ENCODE results near the gene C16orf86.
A peak's percentile ranks its signal among the peaks of the same experiment; 100 is the strongest.

The C16orf86 gene

GRCh38 chr16:67653789-67654402 lies 12.7 kb upstream of the C16orf86 start:
- DNase-seq (ENCODE audit: low spot score) = no peak

GRCh38 chr16:67654403-67654911 lies 12.2 kb upstream of the C16orf86 start:
- no peak for DNase-seq (ENCODE audit: low spot score)

- DNase-seq (ENCODE audit: low spot score) = no peak
Observed at GRCh38 chr16:67655363-67655762, 11.3 kb upstream of the C16orf86 start.

GRCh38 chr16:67656344-67657016 lies 10.1 kb upstream of the C16orf86 start:
- DNase-seq (ENCODE audit: low spot score) = no peak

GRCh38 chr16:67657017-67657608 lies 9.5 kb upstream of the C16orf86 start:
- no peak for DNase-seq (ENCODE audit: low spot score)

GRCh38 chr16:67657751-67658518 lies 8.7 kb upstream of the C16orf86 start:
- no peak for DNase-seq (ENCODE audit: low spot score)

GRCh38 chr16:67658849-67659674 lies 7.6 kb upstream of the C16orf86 start:
- no peak for DNase-seq (ENCODE audit: low spot score)

GRCh38 chr16:67659675-67660563 lies 6.7 kb upstream of the C16orf86 start, which contains the start of gene ACD:
TSS of gene ACD (minus strand) at chr16:67660260. CDS start at chr16:67660220, 40 bp downstream.
- peak; percentile 90 for DNase-seq (ENCODE audit: low spot score)

- peak; percentile 95 for DNase-seq (ENCODE audit: low spot score)
Observed at GRCh38 chr16:67660564-67661028, 6.0 kb upstream of the C16orf86 start, which contains the start of gene PARD6A. TSS of gene PARD6A (plus strand) at chr16:67660960. CDS start at chr16:67661039, 79 bp downstream.

GRCh38 chr16:67661101-67661761 lies 5.4 kb upstream of the C16orf86 start:
- DNase-seq (ENCODE audit: low spot score) = no peak

GRCh38 chr16:67661886-67662652 lies 4.5 kb upstream of the C16orf86 start:
- no peak for DNase-seq (ENCODE audit: low spot score)

GRCh38 chr16:67662653-67663010 lies 4.0 kb upstream of the C16orf86 start:
- no peak for DNase-seq (ENCODE audit: low spot score)

GRCh38 chr16:67663151-67663876 lies 3.3 kb upstream of the C16orf86 start:
- DNase-seq (ENCODE audit: low spot score) = no peak

- no peak for DNase-seq (ENCODE audit: low spot score)
Observed at GRCh38 chr16:67663877-67664222, 2.8 kb upstream of the C16orf86 start.

GRCh38 chr16:67664258-67664657 lies 2.4 kb upstream of the C16orf86 start:
- no peak for DNase-seq (ENCODE audit: low spot score)

- DNase-seq (ENCODE audit: low spot score) = no peak
Observed at GRCh38 chr16:67664871-67665270, 1.7 kb upstream of the C16orf86 start.

GRCh38 chr16:67665598-67665997 lies 1.0 kb upstream of the C16orf86 start:
- DNase-seq (ENCODE audit: low spot score) = no peak

GRCh38 chr16:67666032-67666551 lies 522 bp upstream of the C16orf86 start:
- no peak for DNase-seq (ENCODE audit: low spot score)

All from LoVo (cell line).